HepG2 (cell line): ENCODE data around the gene CHKB. TPM values are rescaled to one million over a fixed set of nuclear protein-coding genes. Genes with fewer than 3 reads are reported as not detected.

Experiments used
- ATAC-seq: fragments of 200-7000 bp; cut with Tn5 transposase; 3 replicates; pipeline ENCODE4 v1.9.1; 2020; ENCODE audit warnings: mild to moderate bottlenecking, moderate library complexity
- BruUV-seq: library from RNA; stranded (reverse); fragments of 400-500 nt; replicated peaks from 2 replicates; lab custom pipeline; 2021; lab: Mats Ljungman, UMichigan
- CTCF ChIA-PET: fragments of 300-600 bp; formaldehyde crosslinking; extraction: SDS; loops from one replicate; lab custom pipeline; 2021; ENCODE audit warnings: low total read pairs, inconsistent platforms, low intra/inter-chr PET ratio; lab: Yijun Ruan, JAX
- POLR2A ChIA-PET: fragments of 350-600 bp; sonication (Branson Sonifier 250); formaldehyde crosslinking; loops from one replicate; lab custom pipeline; 2020; ENCODE audit warnings: antibody characterized with exemption, inconsistent platforms; lab: Yijun Ruan, JAX
- DNase-seq: peaks from one replicate; pipeline ENCODE4 v3.0.0-alpha.2; 2015; ENCODE audit warnings: low spot score
- FAIRE-seq: peaks from 3 replicates; lab custom pipeline; 2011; peaks lifted over from hg19 to GRCh38; lab: Jason Lieb, UNC
- H2AFZ ChIP-seq: one replicate; pipeline ENCODE4 v1.6.1; 2011; ENCODE audit warnings: low read length, inconsistent platforms
- H3K27ac ChIP-seq: fragments of 300-600 bp; 3 replicates; pipeline ENCODE4 v1.8.0; 2011; ENCODE audit warnings: mixed run types, mild to moderate bottlenecking, mixed read lengths, low read length, inconsistent platforms; ENCODE audit not compliant: insufficient read depth; ENCODE audit errors: extremely low read length
- H3K27me3 ChIP-seq, 2 experiments: fragments of 200-600 bp in 1 of 2; 2 replicates in 1 of 2; 3 replicates in 1 of 2; pipeline versions ENCODE4 v1.6.0 to v1.8.0; 2011; ENCODE audit warnings: low read length in 2 of 2, mild to moderate bottlenecking in 2 of 2, moderate library complexity in 2 of 2, inconsistent platforms in 1 of 2; ENCODE audit not compliant: insufficient read depth in 2 of 2, control insufficient read depth in 1 of 2
- H3K36me3 ChIP-seq, 2 experiments: fragments of 200-600 bp in 1 of 2; replicated peaks in 1 of 2; 2 replicates in 1 of 2; 3 replicates in 1 of 2; pipeline versions ENCODE4 v1.5.1 to v1.8.0; 2011; ENCODE audit warnings: low read length in 2 of 2, inconsistent platforms in 1 of 2; ENCODE audit not compliant: insufficient read depth in 2 of 2, control insufficient read depth in 1 of 2
- H3K4me1 ChIP-seq: 2 replicates; pipeline ENCODE4 v1.5.1; 2012; ENCODE audit warnings: low read length, inconsistent platforms; ENCODE audit not compliant: insufficient read depth
- H3K4me2 ChIP-seq: 2 replicates; pipeline ENCODE4 v1.6.0; 2011; ENCODE audit warnings: low read depth, low read length, inconsistent platforms
- H3K4me3 ChIP-seq, 3 experiments: fragments of 200-600 bp in 1 of 3; sonication (generic), shearing (Covaris generic) in 1 of 3; replicated peaks in 1 of 3; 2 replicates each; pipeline ENCODE4 v1.5.1; 2011 to 2016; ENCODE audit warnings: low read length in 3 of 3, inconsistent platforms in 2 of 3, low read depth in 2 of 3, mild to moderate bottlenecking in 2 of 3, control low read depth in 1 of 3, mixed read lengths in 1 of 3; ENCODE audit not compliant: insufficient read depth in 1 of 3
- H3K79me2 ChIP-seq: one replicate; pipeline ENCODE4 v1.6.1; 2011; ENCODE audit warnings: low read length, inconsistent platforms; ENCODE audit not compliant: insufficient read depth
- H3K9ac ChIP-seq: 2 replicates; pipeline ENCODE4 v1.6.0; 2011; ENCODE audit warnings: mild to moderate bottlenecking, low read depth, low read length, inconsistent platforms; ENCODE audit not compliant: insufficient read depth
- H3K9me3 ChIP-seq: 2 replicates; pipeline ENCODE4 v1.5.1; 2012; ENCODE audit warnings: mild to moderate bottlenecking, low read length
- H4K20me1 ChIP-seq: 2 replicates; pipeline ENCODE4 v1.6.0; 2011; ENCODE audit warnings: inconsistent platforms, mild to moderate bottlenecking, low read length, moderate library complexity; ENCODE audit not compliant: insufficient read depth
- CREB1 ChIP-seq, 2 experiments: fragments of 450-650 bp in 1 of 2; IDR thresholded peaks; 2 replicates each; pipeline ENCODE4 v1.6.1; 2016 to 2017; ENCODE audit warnings: control low read depth in 1 of 2, mild to moderate bottlenecking in 1 of 2, missing compliant biosample characterization in 1 of 2, missing genetic modification characterization in 1 of 2
- EED ChIP-seq: sonication (generic); formaldehyde crosslinking; IDR thresholded peaks from 2 replicates; pipeline ENCODE4 v1.5.0; 2020; ENCODE audit warnings: mild to moderate bottlenecking, missing genetic modification reagents
- HIC2 ChIP-seq: sonication (generic); formaldehyde crosslinking; IDR thresholded peaks from 2 replicates; pipeline ENCODE4 v1.9.0; 2022; ENCODE audit warnings: low read depth, missing genetic modification reagents
- MNT ChIP-seq: fragments of 450-650 bp; IDR thresholded peaks from 2 replicates; pipeline ENCODE4 v1.6.1; 2016
- POLR2A ChIP-seq, 2 experiments: IDR thresholded peaks; 2 replicates each; pipeline ENCODE4 v1.6.1; 2011; ENCODE audit warnings: low read depth in 2 of 2, low read length in 2 of 2, mild to moderate bottlenecking in 1 of 2, moderate library complexity in 1 of 2; ENCODE audit not compliant: insufficient read depth in 1 of 2
- ZBTB39 ChIP-seq: sonication (generic); formaldehyde crosslinking; IDR thresholded peaks from 2 replicates; pipeline ENCODE4 v1.5.0; 2020; ENCODE audit warnings: missing genetic modification reagents
- ZC3H13 ChIP-seq: sonication (generic); formaldehyde crosslinking; IDR thresholded peaks from 2 replicates; pipeline ENCODE4 v1.8.1; 2023; ENCODE audit warnings: mild to moderate bottlenecking, missing genetic modification reagents, moderate library complexity
- ZNF639 ChIP-seq: conservative IDR thresholded peaks from 2 replicates; pipeline ENCODE4 v1.6.1; 2018; ENCODE audit warnings: missing genetic modification reagents
- ZNF670 ChIP-seq: sonication (generic); formaldehyde crosslinking; IDR thresholded peaks from 2 replicates; pipeline ENCODE4 v1.8.0; 2022; ENCODE audit warnings: mild to moderate bottlenecking, missing genetic modification reagents, borderline replicate concordance
- WGBS: methylation state at CpG from one replicate; pipeline ENCODE4 v1.1.6; 2017; ENCODE audit warnings: low lambda C conversion rate; 5-methylcytosine and 5-hydroxymethylcytosine counted together
- in situ Hi-C: cut with HindIII; loops from 2 replicates; pipeline ENCODE4 v1.10.0; 2017; ENCODE audit warnings: low pct_unique_long_range_greater_than_20kb; ENCODE audit not compliant: extremely low pct_ligation_motif_present
- intact Hi-C: fragments of 100-400 bp; cut with micrococcal nuclease; formaldehyde crosslinking; loops from one replicate; pipeline ENCODE4 v1.10.0; 2022; ENCODE audit not compliant: unreplicated experiment
- polyA plus RNA-seq, 8 experiments: library from polyadenylated mRNA; depleted of rRNA in 3 of 8; stranded (reverse) in 7 of 8; unstranded in 1 of 8; fragments of >200 nt; fragmentation: Illumina TruSeq in 4 of 8; extraction: Trizol in 4 of 8; gene quantifications; 2 replicates each; pipeline versions ENCODE4 v1.2.1 to v1.2.3, GENCODE V29; 2011 to 2016; ENCODE audit warnings: low read depth in 4 of 8, missing spikeins in 1 of 8, mixed read lengths in 1 of 8; ENCODE audit not compliant: insufficient read depth in 1 of 8
- total RNA-seq, 5 experiments: library from RNA; depleted of rRNA; stranded (reverse); fragments of >200 nt; fragmentation: Illumina TruSeq; extraction: Trizol; gene quantifications; 2 replicates each; pipeline ENCODE4 v1.2.3, GENCODE V29; 2016; ENCODE audit warnings: low read depth in 1 of 5

The CHKB gene
- total and polyA plus RNA-seq, 2 of the 13 experiments (the other 11 are each of a cell fraction or from before 2014, with no cell fraction given): 24.5 to 42.7 TPM

- no peaks in the 10 kb centered on the region for H3K79me2 ChIP-seq
- 83% methylated on average over 10 of the region's 68 CpGs for WGBS
- no peak overlapping the region for H3K9ac ChIP-seq
- H4K20me1 ChIP-seq: no peaks in the 10 kb centered on the region
- intact Hi-C loops (no loop called here), in situ Hi-C loops (no loop called here)
- TF ChIP-seq CREB1 (IDR thresholded peaks at IDR 0.05) (no peak), CREB1 (CRISPR knock-in tag; IDR thresholded peaks at IDR 0.05) (no peak), MNT (no peak), ZBTB39 (CRISPR knock-in tag) (no peak), POLR2A (IDR thresholded peaks at IDR 0.05; ENCODE audit: insufficient read depth in 1 of 2, low read depth in 2 of 2, low read length in 2 of 2) (no peak), ZC3H13 (CRISPR knock-in tag) (no peak), ZNF670 (CRISPR knock-in tag) (no peak), HIC2 (CRISPR knock-in tag) (no peak), ZNF639 (no peak), EED (CRISPR knock-in tag) (no peak)
- H2AFZ ChIP-seq: no peak overlapping the region
- DNase-seq (no peak), FAIRE-seq (no peak), ATAC-seq (no peak)
- CTCF ChIA-PET: no interaction called here
- BruUV-seq: no TSS peak
- peaks cover 3 to 30% of the 10 kb centered on the region in 2 experiments for H3K27me3 ChIP-seq
- no peaks in the 10 kb centered on the region for H3K9me3 ChIP-seq
- peaks cover 24% of the 10 kb centered on the region for H3K4me1 ChIP-seq
- no peaks in the 10 kb centered on the region for H3K36me3 ChIP-seq
- no peak overlapping the region for H3K27ac ChIP-seq
- no peak overlapping the region for H3K4me3 ChIP-seq
- no peak overlapping the region for H3K4me2 ChIP-seq
- POLR2A ChIA-PET: interaction anchor here (1.2 to 2.4 kb wide), 3 partner anchors 9 to 24 kb away, joined by 4 to 12 read pairs (median 11); partner anchors contain the start of gene SCO2
Observed at GRCh38 chr22:50548921-50549790, 33.5 kb downstream of the CHKB start.
